Stimulated activated CD4-positive, alpha-beta T cell treated with anti-CD3 and anti-CD28 coated beads, Interleukin-4, amount 100 ng/mL, for 48 hours (primary cell): Measurements from ENCODE around the gene GPR83.
"Not testable (repeated sequence)": the region's sequence is repeated elsewhere in the genome, so short reads cannot be mapped to it uniquely, and the experiment has no call there.

Experiments
- DNase-seq, 2 donors: peaks; one replicate each; pipeline ENCODE4 v3.0.0-alpha.2; 2020; ENCODE audit warnings: low read depth in 2 of 2

GPR83 gene

GRCh38 chr11:94370576-94370975, 30.6 kb downstream of the GPR83 start:
- DNase-seq, result not testable (repeated sequence)

GRCh38 chr11:94350850-94351563, 50.2 kb downstream of the GPR83 start:
- not testable (repeated sequence) for DNase-seq

GRCh38 chr11:94346311-94346710, 54.9 kb downstream of the GPR83 start:
- DNase-seq, result not testable (repeated sequence)

- no peak for DNase-seq
These were observed 57.7 kb downstream of the GPR83 start for GRCh38 chr11:94343495-94343894.

GRCh38 chr11:94342250-94342649, 59.0 kb downstream of the GPR83 start:
- DNase-seq, result no peak

- DNase-seq, result no peak
These were observed 62.6 kb downstream of the GPR83 start for GRCh38 chr11:94338651-94339050.

GRCh38 chr11:94336033-94336432, 65.2 kb downstream of the GPR83 start:
- DNase-seq, result no peak

- DNase-seq, result no peak
These were observed 68.4 kb downstream of the GPR83 start for GRCh38 chr11:94332814-94333213.

GRCh38 chr11:94330789-94331188, 70.4 kb downstream of the GPR83 start:
- DNase-seq, result no peak

- no peak for DNase-seq
These were observed 71.7 kb downstream of the GPR83 start for GRCh38 chr11:94329501-94329900.

- DNase-seq, result no peak
These were observed 72.6 kb downstream of the GPR83 start for GRCh38 chr11:94328587-94329080.
